Mammary epithelial cell (primary cell): ENCODE results near the gene MAGI1.

Source experiments
- CTCF ChIP-seq, 2 donors: IDR thresholded peaks in 1 of 2; conservative IDR thresholded peaks in 1 of 2; 2 replicates each; pipeline ENCODE4 v1.5.1; 2011 to 2012; ENCODE audit warnings: inconsistent platforms in 2 of 2, low read length in 2 of 2, mild to moderate bottlenecking in 2 of 2, control low read depth in 1 of 2, low read depth in 1 of 2; ENCODE audit not compliant: insufficient read depth in 1 of 2; ENCODE audit errors: extremely low read depth in 1 of 2
- EZH2 ChIP-seq: IDR thresholded peaks from 2 replicates; pipeline ENCODE4 v1.6.1; 2012; ENCODE audit warnings: low read length, inconsistent platforms, borderline replicate concordance

GRCh38 chr3:65945480-65945879 is 93.2 kb downstream of the MAGI1 start:
- TF ChIP-seq CTCF (conservative IDR thresholded peaks at IDR 0.05 in 1 of 2, IDR thresholded peaks at IDR 0.05 in 1 of 2; ENCODE audit: extremely low read depth in 1 of 2, insufficient read depth in 1 of 2, low read depth in 1 of 2, low read length in 2 of 2), result no peak
- no peak for TF ChIP-seq EZH2
